ENCODE data around the gene ATG13.

Gene ATG13

DNA sequence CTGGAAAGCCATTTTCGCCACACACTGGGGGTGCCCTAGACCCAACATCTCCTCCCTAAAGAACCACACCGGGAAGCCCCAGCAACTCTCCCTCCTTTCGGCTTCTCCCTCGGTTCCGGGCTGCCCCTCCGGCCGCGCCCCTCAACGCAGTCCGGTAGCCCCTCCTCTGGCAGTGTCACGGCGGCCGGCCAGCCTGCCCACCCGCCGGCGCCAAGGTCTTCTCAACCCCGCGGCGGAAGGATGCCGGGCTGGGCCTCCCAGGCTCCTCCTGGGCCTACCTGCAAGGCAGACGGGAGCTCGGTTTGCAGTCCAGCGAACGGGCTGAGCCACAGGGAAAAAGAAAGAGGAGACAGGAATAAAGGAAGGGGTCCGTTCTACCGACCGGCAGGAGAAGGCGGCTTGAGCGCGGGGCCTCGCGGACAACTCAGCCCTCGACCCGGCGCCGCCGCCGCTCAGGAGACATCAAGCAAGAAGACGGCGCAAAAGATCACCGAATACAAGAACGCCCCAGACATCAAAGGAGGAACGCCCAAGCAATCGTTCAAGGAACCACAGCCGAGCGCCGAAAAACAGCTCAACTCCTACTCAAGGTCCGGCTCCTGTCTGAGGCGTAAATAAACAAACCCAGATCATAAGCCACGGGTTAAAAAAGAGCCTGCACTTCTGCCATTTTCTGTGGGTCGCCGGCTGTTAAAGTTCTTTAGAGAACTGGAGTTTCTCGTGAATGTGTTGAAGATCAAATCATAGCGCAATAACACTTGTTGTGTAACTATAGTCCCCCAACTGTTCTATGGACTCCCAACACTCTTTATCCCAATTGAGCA, 23.6 kb upstream of the ATG13 start, which contains the start of gene AMBRA1:
TSS of gene AMBRA1 (minus strand) at position 474 of the 824 bp plus-strand sequence. CDS start 45,643 bp downstream, outside the sequence.
- no peaks in the 10 kb centered on the region for H3K27me3 ChIP-seq (ENCODE audit: control insufficient read depth, insufficient read depth, low read length)
- peaks cover 12% of the 10 kb centered on the region for H3K4me1 ChIP-seq
- TF ChIP-seq, protein P1, sequence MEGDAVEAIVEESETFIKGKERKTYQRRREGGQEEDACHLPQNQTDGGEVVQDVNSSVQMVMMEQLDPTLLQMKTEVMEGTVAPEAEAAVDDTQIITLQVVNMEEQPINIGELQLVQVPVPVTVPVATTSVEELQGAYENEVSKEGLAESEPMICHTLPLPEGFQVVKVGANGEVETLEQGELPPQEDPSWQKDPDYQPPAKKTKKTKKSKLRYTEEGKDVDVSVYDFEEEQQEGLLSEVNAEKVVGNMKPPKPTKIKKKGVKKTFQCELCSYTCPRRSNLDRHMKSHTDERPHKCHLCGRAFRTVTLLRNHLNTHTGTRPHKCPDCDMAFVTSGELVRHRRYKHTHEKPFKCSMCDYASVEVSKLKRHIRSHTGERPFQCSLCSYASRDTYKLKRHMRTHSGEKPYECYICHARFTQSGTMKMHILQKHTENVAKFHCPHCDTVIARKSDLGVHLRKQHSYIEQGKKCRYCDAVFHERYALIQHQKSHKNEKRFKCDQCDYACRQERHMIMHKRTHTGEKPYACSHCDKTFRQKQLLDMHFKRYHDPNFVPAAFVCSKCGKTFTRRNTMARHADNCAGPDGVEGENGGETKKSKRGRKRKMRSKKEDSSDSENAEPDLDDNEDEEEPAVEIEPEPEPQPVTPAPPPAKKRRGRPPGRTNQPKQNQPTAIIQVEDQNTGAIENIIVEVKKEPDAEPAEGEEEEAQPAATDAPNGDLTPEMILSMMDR (IDR thresholded peaks at IDR 0.05) = no peak

DNA sequence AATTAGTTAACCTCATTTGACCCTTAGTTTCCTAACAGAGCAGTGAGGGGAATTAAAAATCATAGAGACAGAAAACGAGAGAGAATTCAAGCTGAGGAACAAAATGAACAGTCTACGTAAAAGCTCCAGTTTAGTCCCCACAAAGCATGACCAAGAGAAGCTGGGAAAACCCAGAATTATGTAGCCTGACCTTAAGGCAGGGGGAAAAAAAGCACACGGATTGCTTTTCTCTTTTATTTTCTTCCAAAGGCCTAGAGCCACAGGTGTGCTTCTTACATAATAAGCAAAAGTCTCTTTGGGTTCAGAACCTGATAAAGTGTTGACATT, 23.0 kb upstream of the ATG13 start:
- H3K36me3 ChIP-seq (ENCODE audit: control insufficient read depth, insufficient read depth, low read length) = no peaks in the 10 kb centered on the region
- H3K9ac ChIP-seq = no peak overlapping the region

More for the DNA sequence above, 23.6 kb upstream of the ATG13 start, which contains the start of gene AMBRA1:
- H3K9me3 ChIP-seq (ENCODE audit: control insufficient read depth, low read length) = no peaks in the 10 kb centered on the region
- H3K27ac ChIP-seq = peak within 1 kb of the TSS; percentile 80
- H3K36me3 ChIP-seq (ENCODE audit: control insufficient read depth, insufficient read depth, low read length) = no peaks in the 10 kb centered on the region
- peak within 1 kb of the TSS; percentile 81 for H2AFZ ChIP-seq
- H3K79me2 ChIP-seq = peaks cover 15% of the 10 kb centered on the region
- peak within 1 kb of the TSS; percentile 77 for H3K4me3 ChIP-seq (ENCODE audit: low read depth, low read length)
- peak within 1 kb of the TSS; percentile 76 for H3K4me2 ChIP-seq (ENCODE audit: low read length)
- H3K9ac ChIP-seq = peak within 1 kb of the TSS; percentile 67

DNA sequence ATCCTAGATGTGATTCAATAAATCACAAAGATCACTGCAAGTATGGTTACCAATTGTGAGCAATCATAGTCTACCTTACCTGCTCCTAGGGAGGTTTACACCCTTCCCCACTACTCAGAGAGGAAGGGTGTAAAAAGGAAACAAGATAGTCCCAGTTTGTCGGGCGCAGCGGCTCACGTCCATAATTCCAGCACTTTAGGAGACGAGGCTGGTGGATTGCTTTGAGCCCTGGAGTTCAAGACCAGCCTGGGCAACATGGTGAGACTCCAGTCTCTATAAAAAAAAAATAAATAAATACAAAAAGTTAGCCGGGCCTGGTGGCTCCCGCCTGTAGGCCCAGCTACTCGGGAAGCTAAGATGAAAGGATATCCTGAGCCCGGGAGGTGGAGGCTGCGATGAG, 22.6 kb upstream of the ATG13 start:
- H3K4me3 ChIP-seq (ENCODE audit: low read depth, low read length) = no peak overlapping the region
- no peaks in the 10 kb centered on the region for H3K9me3 ChIP-seq (ENCODE audit: control insufficient read depth, low read length)
- TF ChIP-seq, protein P1 (IDR thresholded peaks at IDR 0.05) = no peak
- peak overlapping the region; percentile 81 for H2AFZ ChIP-seq
- no peak overlapping the region for H3K9ac ChIP-seq
- H3K4me1 ChIP-seq = peaks cover 12% of the 10 kb centered on the region
- peaks cover 13% of the 10 kb centered on the region for H3K79me2 ChIP-seq
- no peak overlapping the region for H3K4me2 ChIP-seq (ENCODE audit: low read length)
- no peaks in the 10 kb centered on the region for H3K36me3 ChIP-seq (ENCODE audit: control insufficient read depth, insufficient read depth, low read length)
- no peak overlapping the region for H3K27ac ChIP-seq
- H3K27me3 ChIP-seq (ENCODE audit: control insufficient read depth, insufficient read depth, low read length) = no peaks in the 10 kb centered on the region

More for the DNA sequence above, 23.0 kb upstream of the ATG13 start:
- Histone ChIP-seq H3K79me2 (peaks cover 15% of the 10 kb centered on the region), H3K4me1 (peaks cover 12% of the 10 kb centered on the region), H3K4me3 (ENCODE audit: low read depth, low read length) (peak overlapping the region; percentile 77), H3K27ac (peak overlapping the region; percentile 80), H3K27me3 (ENCODE audit: control insufficient read depth, insufficient read depth, low read length) (no peaks in the 10 kb centered on the region), H3K4me2 (ENCODE audit: low read length) (peak overlapping the region; percentile 67), H2AFZ (peak overlapping the region; percentile 81), H3K9me3 (ENCODE audit: control insufficient read depth, low read length) (no peaks in the 10 kb centered on the region)
- TF ChIP-seq, protein P1 (IDR thresholded peaks at IDR 0.05) = no peak

DNA sequence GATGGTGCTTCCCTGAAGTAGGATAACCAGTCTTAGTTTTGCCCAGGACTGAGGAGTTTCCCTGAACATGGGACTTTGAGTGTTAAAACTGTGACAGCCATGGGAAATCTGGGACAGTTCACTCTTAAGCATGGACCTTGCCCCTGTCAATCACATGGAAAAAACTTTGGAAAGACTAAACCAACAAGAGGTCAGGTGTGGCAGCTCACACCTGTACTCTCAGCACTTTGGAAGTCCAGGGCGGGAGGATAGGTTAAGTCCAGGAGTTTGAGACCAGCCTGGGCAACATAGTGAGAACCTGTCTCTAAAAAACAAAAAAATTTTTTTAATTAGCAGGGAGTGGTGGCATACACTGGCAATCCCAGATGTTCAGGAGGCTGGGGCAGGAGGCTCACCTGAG, 20.2 kb upstream of the ATG13 start:
- Histone ChIP-seq H3K9ac (no peak overlapping the region), H3K9me3 (ENCODE audit: control insufficient read depth, low read length) (no peaks in the 10 kb centered on the region), H3K36me3 (ENCODE audit: control insufficient read depth, insufficient read depth, low read length) (no peaks in the 10 kb centered on the region), H3K4me1 (peaks cover 10% of the 10 kb centered on the region), H3K27me3 (ENCODE audit: control insufficient read depth, insufficient read depth, low read length) (no peaks in the 10 kb centered on the region), H3K4me3 (ENCODE audit: low read depth, low read length) (no peak overlapping the region), H2AFZ (no peak overlapping the region), H3K79me2 (peaks cover 11% of the 10 kb centered on the region), H3K27ac (no peak overlapping the region), H3K4me2 (ENCODE audit: low read length) (no peak overlapping the region)
- TF ChIP-seq, protein P1 (IDR thresholded peaks at IDR 0.05) = no peak
